PC-9 (cell line): ENCODE measurements around the gene SH3PXD2A. TPM values are rescaled to one million over a fixed set of nuclear protein-coding genes. Genes with fewer than 3 reads are reported as not detected.
A peak's percentile ranks its signal among the peaks of the same experiment; 100 is the strongest.

Experiments used
- BruUV-seq: library from RNA; stranded (reverse); fragments of 400-500 nt; replicated peaks from 2 replicates; lab custom pipeline; 2021; lab: Mats Ljungman, UMichigan
- CTCF ChIA-PET: fragments of 300-600 bp; sonication (Branson Sonifier 250); formaldehyde crosslinking; loops from one replicate; lab custom pipeline; 2022; ENCODE audit warnings: antibody characterized with exemption; lab: Charles Lee
- POLR2A ChIA-PET: fragments of 300-600 bp; sonication (Branson Sonifier 250); formaldehyde crosslinking; loops from one replicate; lab custom pipeline; 2022; ENCODE audit warnings: antibody characterized with exemption; ENCODE audit not compliant: unreplicated experiment; lab: Charles Lee
- DNase-seq, 2 experiments: peaks; one replicate each; pipeline versions ENCODE4 v3.0.0 to v3.0.0-alpha.2; 2015 to 2022; ENCODE audit warnings: mixed read lengths in 1 of 2
- H2AFZ ChIP-seq: fragments of 200-600 bp; sonication (generic); 2 replicates; pipeline ENCODE4 v1.8.1; 2017; ENCODE audit warnings: antibody characterized with exemption
- H3F3A ChIP-seq: fragments of 200-600 bp; sonication (generic); 2 replicates; pipeline ENCODE4 v1.8.1; 2017; ENCODE audit warnings: antibody characterized with exemption, mild to moderate bottlenecking, low read depth; ENCODE audit not compliant: insufficient read depth
- H3K27ac ChIP-seq: fragments of 200-600 bp; sonication (generic); 2 replicates; pipeline ENCODE4 v1.6.1; 2016; ENCODE audit warnings: mixed run types
- H3K27me3 ChIP-seq: fragments of 200-600 bp; sonication (generic); 2 replicates; pipeline ENCODE4 v1.6.1; 2016; ENCODE audit warnings: low read depth, mixed run types; ENCODE audit not compliant: insufficient read depth
- H3K36me3 ChIP-seq: fragments of 200-600 bp; sonication (generic); 2 replicates; pipeline ENCODE4 v1.6.1; 2016; ENCODE audit warnings: low read depth, mixed run types
- H3K4me1 ChIP-seq: fragments of 200-600 bp; sonication (generic); replicated peaks from 2 replicates; pipeline ENCODE4 v1.6.1; 2016; ENCODE audit warnings: mixed run types; ENCODE audit not compliant: insufficient read depth
- H3K4me2 ChIP-seq: fragments of 200-600 bp; sonication (generic); 2 replicates; pipeline ENCODE4 v1.6.1; 2017; ENCODE audit warnings: mixed run types
- H3K4me3 ChIP-seq: fragments of 200-600 bp; sonication (generic); 2 replicates; pipeline ENCODE4 v1.6.1; 2016; ENCODE audit warnings: mixed run types
- H3K79me2 ChIP-seq: fragments of 200-600 bp; sonication (generic); 2 replicates; pipeline ENCODE4 v1.6.1; 2017; ENCODE audit warnings: low read depth, mixed run types
- H3K9me2 ChIP-seq: fragments of 200-600 bp; sonication (generic); 2 replicates; pipeline ENCODE4 v1.8.1; 2017; ENCODE audit warnings: mild to moderate bottlenecking; ENCODE audit not compliant: insufficient read depth
- H3K9me3 ChIP-seq: fragments of 200-600 bp; sonication (generic); 2 replicates; pipeline ENCODE4 v1.8.1; 2016; ENCODE audit warnings: low read depth; ENCODE audit not compliant: insufficient read depth
- H4K20me1 ChIP-seq: fragments of 200-600 bp; sonication (generic); 2 replicates; pipeline ENCODE4 v1.8.1; 2017; ENCODE audit not compliant: insufficient read depth
- CTCF ChIP-seq: fragments of 200-600 bp; sonication (generic); conservative IDR thresholded peaks from 2 replicates; pipeline ENCODE4 v1.6.1; 2017; ENCODE audit warnings: mixed run types, antibody characterized with exemption, mild to moderate bottlenecking, moderate library complexity
- EZH2 ChIP-seq: fragments of 200-600 bp; sonication (generic); IDR thresholded peaks from 2 replicates; pipeline ENCODE4 v1.8.0; 2017; ENCODE audit warnings: antibody characterized with exemption, low read depth
- intact Hi-C: fragments of 100-400 bp; cut with micrococcal nuclease; formaldehyde crosslinking; loops from one replicate; pipeline ENCODE4 v1.10.0; 2022; ENCODE audit not compliant: unreplicated experiment
- total RNA-seq: library from RNA; stranded (reverse); gene quantifications from 2 replicates; pipeline ENCODE4 v1.2.3, GENCODE V29; 2021

The SH3PXD2A gene
- total RNA-seq, 1 experiment from 2014 or later, result 12.5 TPM

GRCh38 chr10:103558911-103559310 is 296.5 kb downstream of the SH3PXD2A start:
- ChIA-PET POLR2A (no interaction called here), CTCF (no interaction called here)
- intact Hi-C loops, result no loop called here

GRCh38 chr10:103557455-103557854 is 297.9 kb downstream of the SH3PXD2A start:
- intact Hi-C loops, result no loop called here
- Histone ChIP-seq H3K27ac (no peak overlapping the region), H2AFZ (no peak overlapping the region), H3K27me3 (no peaks in the 10 kb centered on the region), H3K4me1 (no peaks in the 10 kb centered on the region), H3F3A (no peaks in the 10 kb centered on the region; the same call in 1 of the 2 replicates), H3K79me2 (no peaks in the 10 kb centered on the region), H3K9me2 (no peaks in the 10 kb centered on the region), H4K20me1 (no peaks in the 10 kb centered on the region), H3K36me3 (no peaks in the 10 kb centered on the region), H3K4me2 (no peak overlapping the region), H3K9me3 (no peaks in the 10 kb centered on the region), H3K4me3 (no peak overlapping the region)
- POLR2A ChIA-PET, result no interaction called here
- DNase-seq, result no peak
- CTCF ChIA-PET, result interaction anchor here (0.6 kb wide), 1 partner anchor 82 kb away, joined by 8 read pairs; no protein-coding TSS in a partner anchor
- BruUV-seq, result no TSS peak
- no peak for TF ChIP-seq CTCF

More at GRCh38 chr10:103558911-103559310, 296.5 kb downstream of the SH3PXD2A start:
- no peaks in the 10 kb centered on the region for H3K79me2 ChIP-seq
- H3K27ac ChIP-seq, result no peak overlapping the region
- H3K9me2 ChIP-seq, result no peaks in the 10 kb centered on the region
- H3K4me3 ChIP-seq, result no peak overlapping the region
- no peaks in the 10 kb centered on the region for H3K9me3 ChIP-seq
- H3K4me1 ChIP-seq, result no peaks in the 10 kb centered on the region
- no peak for DNase-seq
- H4K20me1 ChIP-seq, result no peaks in the 10 kb centered on the region
- H3K36me3 ChIP-seq, result no peaks in the 10 kb centered on the region
- no peak overlapping the region for H2AFZ ChIP-seq
- no peaks in the 10 kb centered on the region; the same call in 1 of the 2 replicates for H3F3A ChIP-seq
- H3K27me3 ChIP-seq, result no peaks in the 10 kb centered on the region
- no peak overlapping the region for H3K4me2 ChIP-seq
- no TSS peak for BruUV-seq
- no peak for TF ChIP-seq CTCF
- TF ChIP-seq EZH2, result no peak

GRCh38 chr10:103556383-103557007 is 298.9 kb downstream of the SH3PXD2A start:
- no peaks in the 10 kb centered on the region for H3K9me2 ChIP-seq
- no peaks in the 10 kb centered on the region for H3K36me3 ChIP-seq
- H3K27ac ChIP-seq, result no peak overlapping the region
- DNase-seq, result no peak
- BruUV-seq, result no TSS peak
- ChIA-PET CTCF (no interaction called here), POLR2A (no interaction called here)
- H2AFZ ChIP-seq, result no peak overlapping the region
- no peaks in the 10 kb centered on the region for H3F3A ChIP-seq
- H4K20me1 ChIP-seq, result no peaks in the 10 kb centered on the region
- no peak overlapping the region for H3K4me3 ChIP-seq
- H3K4me2 ChIP-seq, result peak overlapping the region; percentile 78
- H3K79me2 ChIP-seq, result no peaks in the 10 kb centered on the region
- TF ChIP-seq CTCF (no peak), EZH2 (no peak)
- intact Hi-C loops, result no loop called here
- H3K4me1 ChIP-seq, result no peaks in the 10 kb centered on the region
- no peaks in the 10 kb centered on the region for H3K27me3 ChIP-seq
- H3K9me3 ChIP-seq, result no peaks in the 10 kb centered on the region
